ENCODE data around the gene DPY19L3.
"Not testable (repeated sequence)": the region's sequence is repeated elsewhere in the genome, so short reads cannot be mapped to it uniquely, and the experiment has no call there.

Gene DPY19L3, protein sequence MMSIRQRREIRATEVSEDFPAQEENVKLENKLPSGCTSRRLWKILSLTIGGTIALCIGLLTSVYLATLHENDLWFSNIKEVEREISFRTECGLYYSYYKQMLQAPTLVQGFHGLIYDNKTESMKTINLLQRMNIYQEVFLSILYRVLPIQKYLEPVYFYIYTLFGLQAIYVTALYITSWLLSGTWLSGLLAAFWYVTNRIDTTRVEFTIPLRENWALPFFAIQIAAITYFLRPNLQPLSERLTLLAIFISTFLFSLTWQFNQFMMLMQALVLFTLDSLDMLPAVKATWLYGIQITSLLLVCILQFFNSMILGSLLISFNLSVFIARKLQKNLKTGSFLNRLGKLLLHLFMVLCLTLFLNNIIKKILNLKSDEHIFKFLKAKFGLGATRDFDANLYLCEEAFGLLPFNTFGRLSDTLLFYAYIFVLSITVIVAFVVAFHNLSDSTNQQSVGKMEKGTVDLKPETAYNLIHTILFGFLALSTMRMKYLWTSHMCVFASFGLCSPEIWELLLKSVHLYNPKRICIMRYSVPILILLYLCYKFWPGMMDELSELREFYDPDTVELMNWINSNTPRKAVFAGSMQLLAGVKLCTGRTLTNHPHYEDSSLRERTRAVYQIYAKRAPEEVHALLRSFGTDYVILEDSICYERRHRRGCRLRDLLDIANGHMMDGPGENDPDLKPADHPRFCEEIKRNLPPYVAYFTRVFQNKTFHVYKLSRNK

DNA sequence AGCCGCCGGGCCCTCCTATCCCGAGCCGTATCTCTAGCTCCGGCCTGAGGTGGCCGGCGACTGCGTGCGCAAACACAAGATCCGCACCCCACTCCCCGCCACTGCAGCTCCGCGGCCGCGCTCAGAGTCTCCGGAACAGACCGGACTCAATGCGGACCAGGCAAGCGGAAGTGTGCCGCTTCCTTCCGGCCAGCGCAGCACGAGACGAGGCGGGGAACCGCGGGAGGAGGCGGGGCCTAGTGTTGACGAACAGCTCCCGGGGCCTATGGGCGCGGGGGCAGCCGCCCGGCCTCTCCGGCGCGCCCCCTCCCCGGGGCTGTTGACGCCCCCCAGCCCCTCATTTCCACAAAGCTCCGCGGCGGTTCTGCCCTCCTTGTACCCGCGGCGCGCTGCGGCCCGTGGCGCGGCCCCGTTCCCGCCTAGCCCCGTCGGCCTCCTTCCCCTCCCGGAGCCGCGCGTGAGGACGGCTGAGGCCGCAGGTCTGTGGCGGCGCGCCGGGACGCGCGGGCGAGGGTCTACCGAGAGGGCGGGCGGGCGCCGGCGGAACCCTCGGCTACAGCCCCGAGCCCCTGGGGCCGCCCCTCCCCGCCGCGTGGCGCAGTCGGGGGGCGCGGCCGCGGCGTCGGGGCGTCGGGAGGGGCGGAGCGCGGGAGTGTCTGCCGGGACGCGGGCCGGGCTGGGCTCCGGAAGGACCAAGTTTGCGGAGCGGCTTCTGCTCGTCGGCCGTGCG, at the start of gene DPY19L3:
DPY19L3 (plus strand) TSS at position 340 of the 730 bp plus-strand sequence. CDS start 2,484 bp downstream, outside the sequence.
- DNase-seq = peak; percentile 87 to 92

DNA sequence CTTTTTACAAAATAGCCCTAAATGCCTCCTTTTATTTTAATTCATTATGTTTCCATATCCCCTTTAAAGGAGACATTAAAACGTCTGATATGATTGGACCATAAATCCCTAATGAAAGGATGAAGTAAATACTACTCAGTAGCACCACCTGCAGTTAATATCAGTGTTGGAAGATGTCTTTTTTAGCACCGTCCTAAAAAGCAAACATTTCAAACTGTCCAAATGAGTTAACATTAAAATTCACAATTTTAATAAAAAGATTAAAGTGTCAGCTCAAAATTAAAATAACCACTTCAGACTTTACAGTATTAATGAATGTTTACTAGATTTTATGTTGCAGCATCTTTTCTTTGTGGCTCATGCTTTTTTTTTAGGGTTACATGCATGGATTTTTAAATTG, 47.9 kb upstream of the DPY19L3 start:
- no peak for DNase-seq

DNA sequence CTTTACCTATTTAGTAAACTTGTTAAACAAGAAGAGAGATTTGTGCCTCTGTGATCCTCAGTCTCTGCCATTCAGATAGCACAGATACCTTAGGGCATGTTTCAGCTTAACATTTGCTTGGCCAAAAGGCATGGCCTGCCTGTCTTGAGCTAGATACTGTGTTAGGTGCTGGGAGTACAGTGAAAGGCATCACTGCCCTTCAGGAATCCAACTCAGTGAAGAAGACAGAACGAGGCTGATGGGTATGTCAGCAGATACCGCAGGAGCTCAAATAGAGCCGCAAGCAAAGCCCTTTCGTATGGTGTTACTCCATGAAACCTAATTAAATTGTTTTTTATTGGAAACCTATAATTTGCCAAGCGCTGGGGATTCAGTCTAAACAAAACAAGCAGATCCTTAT, 47.2 kb upstream of the DPY19L3 start:
- no peak for DNase-seq

DNA sequence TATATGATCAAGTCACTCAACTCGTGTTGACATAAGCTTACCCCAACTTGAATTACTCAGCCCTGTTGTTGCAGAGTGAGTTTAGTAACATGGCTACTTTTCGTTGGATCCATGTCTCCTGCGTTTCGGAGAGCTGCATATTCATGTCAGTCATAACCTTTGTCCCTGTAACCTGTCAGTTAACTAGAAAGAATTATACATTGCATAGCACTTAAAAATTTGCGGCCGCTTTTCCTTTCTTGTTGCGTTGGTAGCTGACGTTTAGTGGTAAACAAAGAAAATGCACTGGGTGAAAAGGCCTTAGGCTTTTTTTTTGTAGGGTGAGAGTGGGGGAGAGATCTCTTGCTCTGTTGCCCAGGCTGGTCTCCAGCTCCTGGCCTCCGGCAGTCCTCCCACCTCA, 46.0 kb upstream of the DPY19L3 start:
- no peak for DNase-seq

DNA sequence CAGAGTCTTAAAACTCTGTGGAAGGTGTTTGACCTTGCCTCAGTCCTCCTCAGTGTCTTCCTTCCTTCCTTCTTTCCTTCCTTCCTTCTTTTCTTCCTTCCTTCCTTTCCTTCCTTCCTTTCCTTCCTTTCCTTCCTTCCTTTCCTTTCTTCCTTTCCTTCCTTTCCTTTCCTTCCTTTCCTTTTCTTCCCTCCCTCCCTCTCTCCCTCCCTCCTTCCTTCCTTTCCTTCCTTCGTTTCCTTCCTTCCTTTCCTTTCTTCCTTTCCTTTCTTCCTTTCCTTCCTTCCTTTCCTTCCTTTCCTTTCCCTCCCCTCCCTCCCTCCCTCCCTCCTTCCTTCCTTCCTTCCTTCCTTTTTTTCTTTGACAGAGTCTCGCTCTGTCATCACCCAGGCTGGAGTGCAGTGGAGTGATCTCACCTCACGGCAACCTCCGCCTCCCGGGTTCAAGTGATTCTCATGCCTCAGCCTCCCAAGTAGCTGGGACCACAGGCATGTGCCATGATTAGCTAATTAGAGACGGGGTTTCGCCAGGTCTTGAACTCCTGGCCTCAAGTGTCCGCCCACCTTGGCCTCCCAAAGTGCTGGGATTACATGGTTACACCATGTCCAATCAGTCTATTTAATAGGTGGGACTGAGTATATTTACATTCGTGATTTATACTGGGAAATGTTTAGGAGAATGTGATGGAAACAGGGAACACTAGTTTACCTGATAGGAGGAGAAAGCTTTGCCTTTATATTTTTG, 43.8 kb upstream of the DPY19L3 start:
- no peak for DNase-seq

DNA sequence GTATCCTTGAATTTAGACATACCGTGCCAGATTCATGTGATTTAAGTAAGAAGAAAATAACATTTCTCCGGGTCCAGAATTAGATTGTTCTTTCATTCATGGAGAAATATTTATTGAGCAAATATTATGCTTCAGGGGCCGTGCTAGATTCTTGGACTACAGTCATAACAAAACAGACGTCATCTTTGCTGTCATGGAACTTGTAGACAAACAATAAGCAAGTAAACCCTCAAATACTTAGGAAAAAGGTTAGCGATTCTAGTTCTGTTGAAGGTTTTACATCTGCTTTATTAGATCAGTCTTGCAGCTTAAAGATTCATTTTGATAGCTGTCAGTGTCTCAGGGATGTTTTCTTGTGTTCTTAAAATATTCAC, 43.3 kb upstream of the DPY19L3 start:
- no peak for DNase-seq

DNA sequence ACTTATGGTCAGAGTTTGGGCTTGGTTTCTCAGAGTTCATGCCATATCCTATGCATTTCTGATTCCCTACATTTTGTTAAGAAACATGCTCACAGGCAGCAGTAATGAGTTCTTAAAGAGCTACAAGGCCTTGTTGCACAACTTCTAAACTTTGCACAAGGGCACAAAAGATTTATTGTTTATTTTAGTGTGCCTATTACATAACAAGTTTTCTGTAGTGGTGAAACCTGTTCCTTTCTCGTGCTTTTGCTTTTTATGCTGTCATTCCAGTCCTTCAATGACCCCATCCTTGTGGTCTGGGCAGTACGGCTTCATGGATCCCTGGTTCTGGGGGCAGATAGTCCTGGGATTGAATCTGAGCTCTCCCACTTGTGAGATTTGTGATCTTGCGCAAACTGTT, 42.4 kb upstream of the DPY19L3 start:
- DNase-seq = no peak

DNA sequence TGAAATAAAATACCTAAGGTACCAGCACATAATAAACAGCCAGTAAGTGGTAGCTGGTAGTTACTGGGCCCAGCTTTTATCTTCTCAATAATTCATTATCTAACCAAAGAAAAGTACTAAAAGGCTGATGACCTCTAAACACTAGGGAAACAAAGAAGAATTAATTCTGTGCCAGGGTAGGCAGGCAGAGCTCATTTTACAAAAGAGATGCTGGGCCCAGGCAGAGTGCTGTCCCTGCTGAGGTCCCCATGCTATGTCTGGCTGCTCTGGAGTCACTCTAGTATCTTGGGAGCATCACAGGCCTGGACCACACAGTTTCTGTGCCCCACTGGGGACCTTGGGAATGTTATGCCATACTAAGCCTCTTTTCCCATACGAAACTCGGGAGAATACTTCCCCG, 41.9 kb upstream of the DPY19L3 start:
- DNase-seq = no peak

DNA sequence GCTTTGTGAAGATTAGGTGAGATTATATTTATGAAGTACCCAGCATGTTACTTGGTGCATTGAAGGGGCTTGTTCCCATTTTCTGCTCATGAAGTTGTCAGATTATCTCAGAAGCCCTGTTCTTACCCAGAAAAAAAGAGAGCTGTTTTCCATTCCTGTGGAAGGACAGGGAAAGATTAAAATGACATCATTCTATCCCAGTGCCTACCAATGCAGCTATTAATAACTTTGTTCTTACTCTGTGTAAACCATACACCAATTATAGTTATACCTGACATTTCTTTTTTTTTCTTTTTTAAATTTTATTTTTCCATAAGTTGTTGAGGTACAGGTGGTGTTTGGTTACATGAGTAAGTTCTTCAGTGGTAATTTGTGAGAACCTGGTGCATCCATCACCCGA, 41.5 kb upstream of the DPY19L3 start:
- DNase-seq = no peak

DNA sequence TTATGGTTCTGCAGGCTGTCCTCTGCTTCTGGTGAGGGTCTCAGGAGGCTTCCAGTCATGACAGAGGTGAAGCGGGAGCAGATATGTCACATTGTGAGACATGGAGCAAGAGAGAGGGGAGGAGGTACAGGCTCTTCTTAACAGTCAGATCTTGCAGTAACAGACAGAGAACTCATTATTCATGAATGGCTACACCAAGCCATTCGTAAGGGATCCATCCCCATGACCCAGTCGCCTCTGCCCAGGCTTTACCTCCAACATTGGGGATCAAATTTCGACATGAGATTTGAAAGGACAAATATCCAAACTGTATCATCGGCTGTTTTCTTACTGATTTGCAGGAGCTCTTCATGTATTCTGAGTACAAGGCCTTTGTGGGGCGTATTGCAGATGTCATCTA, 38.5 kb upstream of the DPY19L3 start:
- no peak for DNase-seq

DNA sequence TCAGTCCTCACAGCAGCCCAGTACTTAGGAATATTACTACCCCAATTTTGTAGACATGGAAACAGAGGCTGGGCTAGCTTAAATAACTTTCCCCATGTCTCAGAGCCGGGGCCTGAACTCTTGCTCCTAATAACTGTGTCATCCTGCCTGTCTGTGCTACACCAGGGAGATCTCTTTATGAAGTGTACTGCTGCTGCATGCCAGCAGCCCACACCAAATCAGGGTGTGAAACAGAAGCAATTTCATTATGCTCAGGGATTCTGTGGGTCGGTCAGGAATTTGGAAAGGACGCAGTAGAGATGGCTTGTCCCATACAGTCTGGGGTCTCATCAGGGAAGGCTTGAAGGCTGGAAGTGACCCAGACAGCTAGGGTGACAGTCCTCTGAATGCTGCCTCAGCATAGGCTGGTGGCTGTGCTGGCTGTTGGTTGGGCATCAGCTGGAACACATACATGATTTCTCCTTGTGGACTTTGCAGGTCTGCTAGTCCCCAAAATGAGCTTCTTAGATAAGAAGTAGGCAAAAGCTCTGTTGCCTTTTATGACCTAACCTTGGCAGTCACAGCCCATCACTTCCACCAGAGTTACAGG, 37.5 kb upstream of the DPY19L3 start:
- DNase-seq = no peak

DNA sequence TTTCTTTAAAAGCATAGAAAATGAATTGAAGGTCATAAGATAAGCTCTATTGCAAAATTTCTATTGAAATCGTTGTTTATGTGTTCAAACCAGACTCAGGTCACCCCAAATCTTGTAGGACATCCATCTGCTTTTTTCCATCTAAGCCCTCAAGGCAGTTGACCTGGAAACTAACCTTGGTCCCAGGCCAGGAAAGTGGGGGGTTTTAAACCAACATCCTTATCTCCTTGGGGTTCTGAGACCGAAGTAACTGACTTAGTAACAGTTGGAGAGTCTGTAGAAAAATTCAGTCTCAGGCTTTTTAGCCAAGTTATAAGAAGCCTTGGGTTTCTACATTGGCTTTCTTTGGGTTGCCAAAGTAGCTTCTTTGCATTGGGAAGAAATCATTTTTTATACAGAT, 36.8 kb upstream of the DPY19L3 start:
- no peak for DNase-seq

DNA sequence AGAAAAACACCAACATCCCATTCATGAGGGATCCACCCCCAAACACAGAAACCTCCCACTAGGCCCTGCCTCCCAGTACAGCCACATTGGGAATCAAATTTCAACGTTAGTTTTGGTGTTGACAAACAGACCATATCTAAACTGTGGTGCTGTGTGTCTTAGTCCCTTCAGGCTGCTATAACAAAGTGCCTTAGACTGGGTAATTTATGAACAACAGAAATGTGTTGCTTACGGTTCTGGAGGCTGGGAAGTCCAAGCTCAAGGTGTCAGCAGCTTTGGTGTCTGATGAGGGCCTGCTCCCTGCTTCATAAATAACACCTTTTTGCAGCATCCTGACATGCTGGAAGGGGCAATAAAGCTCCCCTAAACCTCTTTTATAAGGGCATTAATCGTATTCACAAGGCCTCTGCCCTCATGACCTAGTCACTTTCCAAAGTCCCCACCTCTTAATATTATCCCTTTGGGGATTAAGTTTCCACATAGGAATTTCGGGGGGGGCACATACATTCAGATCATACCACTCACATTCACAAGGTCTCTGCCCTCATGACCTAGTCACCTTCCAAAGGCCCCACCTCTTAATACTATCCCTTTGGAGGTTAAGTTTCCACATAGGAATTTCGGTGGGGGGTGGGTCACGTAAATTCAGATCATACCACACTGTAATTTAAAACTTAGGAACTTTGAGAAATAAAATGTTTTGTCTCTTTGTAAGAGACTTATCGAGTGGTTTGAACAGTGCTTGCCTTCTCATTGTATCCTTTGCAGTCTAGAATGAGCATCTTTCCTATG, 32.6 kb upstream of the DPY19L3 start:
- DNase-seq = no peak

DNA sequence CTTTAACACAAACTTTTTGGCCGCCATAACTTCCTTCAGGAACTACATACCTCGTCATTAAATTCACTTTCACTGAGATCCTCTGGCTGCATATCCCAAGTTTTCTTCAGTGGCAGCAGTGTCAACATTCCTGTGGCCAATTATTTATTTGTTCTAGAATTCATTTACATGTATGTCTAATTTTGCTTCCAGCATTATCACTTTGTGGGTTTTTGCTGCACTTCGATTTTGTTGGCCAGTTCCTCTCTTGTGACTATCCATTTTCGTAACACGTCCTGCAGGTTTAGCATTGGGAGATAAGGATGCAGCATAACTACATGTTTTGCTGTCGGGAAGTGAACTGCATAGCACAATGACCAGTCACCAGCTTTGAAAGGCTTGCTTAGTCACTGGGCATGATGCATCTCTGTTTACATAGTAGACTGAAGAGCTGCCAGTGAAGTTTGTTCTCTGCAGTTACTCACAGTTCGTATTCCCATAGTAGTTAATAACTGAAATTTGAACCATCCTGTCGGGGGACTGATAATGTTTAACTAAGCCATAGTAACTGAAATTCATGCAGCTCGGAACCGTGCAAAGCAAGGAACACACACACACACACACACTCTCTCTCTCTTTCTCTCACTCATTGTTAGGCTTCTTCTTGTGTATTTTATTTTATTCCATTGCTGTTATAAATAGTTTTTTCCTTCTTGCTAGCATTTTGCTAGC, 31.8 kb upstream of the DPY19L3 start:
- no peak for DNase-seq

DNA sequence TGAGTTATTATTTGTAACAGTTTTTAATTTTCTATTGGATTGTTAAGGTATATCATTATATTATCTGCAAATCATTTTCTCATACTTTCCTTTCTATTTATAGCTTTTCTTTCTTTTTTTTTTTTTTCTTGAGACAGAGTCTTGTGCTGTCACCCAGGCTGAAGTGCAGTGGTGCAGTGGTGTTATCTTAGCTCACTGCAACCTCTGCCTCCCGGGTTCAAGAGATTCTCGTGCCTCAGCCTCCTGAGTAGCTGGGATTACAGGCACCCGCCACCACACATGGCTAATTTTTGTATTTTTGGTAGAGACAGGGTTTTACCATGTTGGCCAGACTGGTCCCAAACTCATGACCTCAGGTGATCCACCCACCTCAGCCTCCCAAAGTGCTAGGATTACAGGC, 31.2 kb upstream of the DPY19L3 start:
- DNase-seq = not testable (repeated sequence)

DNA sequence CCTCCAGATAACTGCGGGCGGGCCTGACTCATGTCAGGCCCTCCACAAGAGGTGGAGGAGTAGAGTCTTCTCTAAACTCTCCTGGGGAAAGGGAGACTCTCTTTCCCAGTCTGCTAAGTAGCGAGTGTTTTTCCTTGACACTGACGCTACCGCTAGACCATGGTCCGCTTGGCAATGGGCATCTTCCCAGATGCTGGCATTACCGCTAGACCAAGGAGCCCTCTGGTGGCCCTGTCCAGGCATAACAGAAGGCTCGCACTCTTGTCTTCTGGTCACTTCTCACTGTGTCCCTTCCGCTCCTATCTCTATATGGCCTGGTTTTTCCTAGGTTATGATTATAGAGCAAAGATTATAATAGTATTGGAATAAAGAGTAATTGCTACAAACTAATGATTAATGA, 28.5 kb upstream of the DPY19L3 start:
- not testable (repeated sequence) for DNase-seq

DNA sequence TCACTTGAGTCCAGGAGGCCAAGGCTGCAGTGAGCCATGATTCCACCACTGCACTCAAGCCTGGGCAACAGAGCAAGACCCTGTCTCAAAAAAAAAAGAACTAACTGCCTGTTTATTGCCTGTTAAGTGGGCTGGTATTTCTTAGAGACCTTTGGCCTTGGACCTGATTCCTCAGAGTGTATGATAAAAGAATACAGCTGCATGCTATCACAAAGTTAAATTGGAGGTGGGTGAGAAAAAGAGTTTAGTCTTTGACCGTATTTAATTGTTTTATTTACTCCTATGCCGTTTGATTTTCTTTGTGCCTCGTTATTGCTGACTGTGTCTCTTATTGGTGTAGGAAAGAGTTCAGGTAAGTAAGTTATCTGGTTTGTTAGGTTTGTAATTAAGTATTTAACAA, 25.3 kb upstream of the DPY19L3 start:
- no peak for DNase-seq

DNA sequence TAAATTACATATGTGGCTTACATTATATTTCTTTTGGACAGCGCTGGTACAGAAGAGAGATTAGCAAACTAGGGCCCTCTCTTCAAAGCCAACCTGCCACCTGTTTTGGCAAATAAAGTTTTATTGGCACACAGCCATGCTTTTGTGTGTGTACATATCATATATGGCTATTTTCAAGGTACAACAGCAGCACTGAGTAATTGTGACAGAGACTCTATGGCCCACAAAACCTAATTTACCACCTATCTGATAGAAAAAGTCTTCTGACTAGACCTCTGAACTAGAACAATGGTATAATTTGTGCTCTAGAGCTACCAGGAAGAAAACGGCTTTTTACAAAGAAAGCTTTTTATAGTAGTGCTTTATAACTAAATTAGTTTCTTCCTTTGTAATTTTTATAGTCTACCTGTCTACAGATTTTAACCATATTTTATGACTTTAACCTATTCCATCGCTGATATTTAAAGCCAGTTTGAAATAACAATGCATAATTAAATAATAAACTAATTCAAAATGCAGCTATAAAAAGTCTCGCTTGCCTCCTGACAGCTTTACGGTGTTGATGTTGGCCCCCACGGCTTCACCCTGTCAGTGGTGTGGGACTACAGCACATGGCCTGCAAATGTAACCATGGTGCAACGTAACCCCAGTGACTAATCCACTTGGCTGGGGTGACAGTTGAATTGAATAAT, 17.7 kb upstream of the DPY19L3 start:
- DNase-seq = no peak

DNA sequence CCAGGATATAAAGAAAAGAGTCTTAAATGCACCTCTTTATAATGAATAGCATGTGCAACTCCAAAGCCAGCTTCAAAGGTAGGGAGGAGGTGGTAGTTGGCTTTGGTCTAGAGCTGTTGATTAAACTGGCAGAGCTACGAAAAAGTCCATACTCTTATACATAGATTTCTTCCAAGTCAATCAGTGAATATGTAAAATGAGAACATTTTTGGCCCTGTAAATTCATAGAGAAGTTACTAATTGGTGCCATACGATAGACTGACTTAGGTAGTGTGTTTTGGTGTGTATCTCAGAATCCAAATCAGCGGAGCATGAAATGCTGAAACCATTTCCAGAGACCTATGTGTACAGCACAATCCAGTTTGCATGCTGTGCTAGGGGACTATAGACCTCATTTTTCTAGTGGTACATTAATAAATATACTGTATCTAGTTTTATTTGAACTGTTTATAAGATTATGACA, 17.1 kb upstream of the DPY19L3 start:
- DNase-seq = no peak

DNA sequence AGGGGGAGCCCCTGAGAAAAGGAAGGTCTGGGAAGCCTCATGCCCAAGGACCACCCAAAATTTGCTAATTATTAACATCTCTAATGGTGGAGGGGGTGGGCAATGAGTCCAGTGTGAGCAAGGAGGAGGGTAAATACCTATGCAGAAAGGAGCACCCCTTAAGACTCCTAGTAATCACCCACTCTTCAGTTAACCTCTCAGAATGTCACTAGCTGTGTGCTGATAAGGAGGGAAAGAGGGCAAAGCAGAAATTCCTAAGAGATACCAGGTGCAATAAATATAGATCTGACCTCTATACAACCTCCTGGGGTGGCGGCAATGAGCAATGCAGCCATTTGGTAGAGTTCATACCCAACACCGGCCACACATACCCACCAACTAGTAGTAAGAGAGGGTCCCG, 12.7 kb upstream of the DPY19L3 start:
- no peak for DNase-seq

Measured in NCI-H187 (cell line).